Psoas muscle (tissue), 8 donors: ENCODE measurements around the gene CDKAL1. TPM values are rescaled to one million over a fixed set of nuclear protein-coding genes. Genes with fewer than 3 reads are reported as not detected.

Experiments
- ATAC-seq, 4 donors: fragments of 200-7000 bp; cut with Tn5 transposase; one replicate each; pipeline ENCODE4 v1.9.1; 2020; ENCODE audit warnings: moderate library complexity in 3 of 4, mild to moderate bottlenecking in 2 of 4
- DNase-seq, 2 donors: peaks; one replicate each; pipeline ENCODE4 v3.0.0-alpha.2; 2020
- H3K27ac ChIP-seq: fragments of 200-600 bp; one replicate; pipeline ENCODE4 v1.8.0; 2022
- H3K27me3 ChIP-seq, 3 donors: fragments of 200-600 bp in 1 of 3; one replicate each; pipeline versions ENCODE4 v1.6.1 to v1.8.0; 2013 to 2022; ENCODE audit warnings: low read length in 2 of 3, mild to moderate bottlenecking in 2 of 3, moderate library complexity in 1 of 3; ENCODE audit not compliant: insufficient read depth in 3 of 3
- H3K36me3 ChIP-seq, 2 donors: fragments of 200-600 bp in 1 of 2; one replicate each; pipeline versions ENCODE4 v1.6.1 to v1.8.0; 2013 to 2022; ENCODE audit warnings: low read depth in 1 of 2, mild to moderate bottlenecking in 1 of 2, moderate library complexity in 1 of 2; ENCODE audit not compliant: insufficient read depth in 1 of 2
- H3K4me1 ChIP-seq: fragments of 200-600 bp; one replicate; pipeline ENCODE4 v1.8.0; 2022
- H3K4me3 ChIP-seq: fragments of 200-600 bp; one replicate; pipeline ENCODE4 v1.8.0; 2022; ENCODE audit warnings: mild to moderate bottlenecking
- H3K9me3 ChIP-seq: fragments of 200-600 bp; one replicate; pipeline ENCODE4 v1.8.0; 2022
- CTCF ChIP-seq: fragments of 200-600 bp; IDR thresholded peaks from one replicate; pipeline ENCODE4 v1.8.0; 2022; ENCODE audit warnings: antibody characterized with exemption
- WGBS, 3 donors: extraction: QIAGEN DNeasy Blood & Tissue Kit; methylation state at CpG; one replicate each; pipeline versions ENCODE4 v1.1.6 to v1.1.7; 2013; 5-methylcytosine and 5-hydroxymethylcytosine counted together
- intact Hi-C, 2 donors: fragments of 100-400 bp; cut with DNase I; formaldehyde crosslinking; loops; one replicate each; pipeline versions ENCODE4 v1.11.0 to v1.14.2; 2022
- polyA plus RNA-seq, 3 donors: library from polyadenylated mRNA; stranded (reverse); fragments of 200-250 nt; gene quantifications; one replicate each; pipeline ENCODE4 v1.2.3, GENCODE V29; 2013
- total RNA-seq, 4 donors: library from RNA; stranded (reverse); fragmentation: NEBNext Ultra II Directional in 2 of 4; extraction: Animal tissue kit (Norgen Biotek cat#: 25700) in 2 of 4; gene quantifications; one replicate each; pipeline versions ENCODE4 v1.2.1 to v1.2.4, GENCODE V29; 2021 to 2023
- donor health status: healthy with polysubstance abuse.
- donor health status: DM: no; HTN: no; CAD: no; lungs with moderate emphysema.
- donor health status: Bipolar disorder and iron deficiency.
- donor health status: healthy.
- donor health status: DM: yes; HTN: yes; CAD: no.
- donor health status: DM: no; HTN: no; CAD: no.
- donor health status: DM: no; HTN: no; CAD: no.
- donor health status: DM: yes; HTN: yes; CAD: no.

Gene CDKAL1
- total and polyA plus RNA-seq, 7 donors: 4.5 to 16.1 (median 12.9) TPM

- H3K36me3 ChIP-seq: no peaks in the 10 kb centered on the region
- intact Hi-C loops: no loop called here
- ATAC-seq (peak in 1 of 4 donors; percentile 57), DNase-seq (no peak)
- H3K4me3 ChIP-seq: no peak overlapping the region
- no peaks in the 10 kb centered on the region for H3K27me3 ChIP-seq
- H3K9me3 ChIP-seq: no peaks in the 10 kb centered on the region
- TF ChIP-seq CTCF: no peak
- H3K4me1 ChIP-seq: no peaks in the 10 kb centered on the region
- no peak overlapping the region for H3K27ac ChIP-seq
- 29 to 41% (median 33%) methylated on average over 14 of the region's 14 CpGs for WGBS, 3 donors
Observed at GRCh38 chr6:21270636-21271201, 736.5 kb downstream of the CDKAL1 start.

- WGBS, 3 donors: 84 to 87% (median 84%) methylated on average over 7 of the region's 7 CpGs
- intact Hi-C loops: no loop called here
- TF ChIP-seq CTCF: no peak
- no peak overlapping the region for H3K27ac ChIP-seq
- no peaks in the 10 kb centered on the region for H3K27me3 ChIP-seq
- no peak overlapping the region for H3K4me3 ChIP-seq
- H3K4me1 ChIP-seq: no peaks in the 10 kb centered on the region
- DNase-seq (no peak), ATAC-seq (no peak)
- H3K9me3 ChIP-seq: no peaks in the 10 kb centered on the region
- H3K36me3 ChIP-seq: no peaks in the 10 kb centered on the region
Observed at GRCh38 chr6:21271428-21272155, 737.3 kb downstream of the CDKAL1 start.

- no peak overlapping the region for H3K4me3 ChIP-seq
- H3K9me3 ChIP-seq: no peaks in the 10 kb centered on the region
- intact Hi-C loops: no loop called here
- WGBS, 3 donors: 68 to 82% (median 74%) methylated on average over 2 of the region's 2 CpGs
- H3K4me1 ChIP-seq: no peaks in the 10 kb centered on the region
- DNase-seq (no peak), ATAC-seq (no peak)
- no peaks in the 10 kb centered on the region for H3K27me3 ChIP-seq
- H3K27ac ChIP-seq: no peak overlapping the region
- TF ChIP-seq CTCF: no peak
- no peaks in the 10 kb centered on the region for H3K36me3 ChIP-seq
Observed at GRCh38 chr6:21273451-21273850, 739.2 kb downstream of the CDKAL1 start.

GRCh38 chr6:21274851-21275250 is 740.6 kb downstream of the CDKAL1 start:
- no peak overlapping the region for H3K27ac ChIP-seq
- intact Hi-C loops: no loop called here
- no peak for DNase-seq
- no peaks in the 10 kb centered on the region for H3K36me3 ChIP-seq
- WGBS, 3 donors: 81 to 86% (median 82%) methylated on average over 6 of the region's 6 CpGs
- ATAC-seq: no peak
- H3K4me3 ChIP-seq: no peak overlapping the region
- no peaks in the 10 kb centered on the region for H3K9me3 ChIP-seq
- no peaks in the 10 kb centered on the region for H3K4me1 ChIP-seq
- TF ChIP-seq CTCF: no peak
- no peaks in the 10 kb centered on the region for H3K27me3 ChIP-seq
